ENCODE measurements around the gene HMGB1.
A peak's percentile ranks its signal among the peaks of the same experiment; 100 is the strongest.
"Not testable (repeated sequence)": the region's sequence is repeated elsewhere in the genome, so short reads cannot be mapped to it uniquely, and the experiment has no call there.

The HMGB1 gene

GRCh38 chr13:30453727-30454126 lies 12.0 kb downstream of the HMGB1 start:
- Histone ChIP-seq H3K27me3 (ENCODE audit: control insufficient read depth in 5 of 5, insufficient read depth in 4 of 5, low read length in 5 of 5) (no peaks in the 10 kb centered on the region), H3K9me3 (ENCODE audit: control insufficient read depth in 5 of 5, low read length in 5 of 5) (no peaks in the 10 kb centered on the region), H3K4me3 (ENCODE audit: low read depth in 1 of 5, low read length in 5 of 5) (no peak overlapping the region), H3K9ac (ENCODE audit: low read length in 5 of 5) (no peak overlapping the region), H3K27ac (ENCODE audit: low read depth, low read length) (no peak overlapping the region), H3K36me3 (ENCODE audit: control insufficient read depth in 5 of 5, insufficient read depth in 5 of 5, low read length in 5 of 5) (peaks cover 0 to 5% (median 0%) of the 10 kb centered on the region in 5 donors), H3K4me1 (ENCODE audit: control insufficient read depth in 5 of 5, insufficient read depth in 5 of 5, low read length in 5 of 5) (peaks cover 0 to 11% (median 6%) of the 10 kb centered on the region in 5 donors)

GRCh38 chr13:30451476-30451875 lies 14.3 kb downstream of the HMGB1 start:
- not testable (repeated sequence) for H3K27me3 ChIP-seq (ENCODE audit: control insufficient read depth in 5 of 5, insufficient read depth in 4 of 5, low read length in 5 of 5); H3K4me1 ChIP-seq (ENCODE audit: control insufficient read depth in 5 of 5, insufficient read depth in 5 of 5, low read length in 5 of 5); H3K27ac ChIP-seq (ENCODE audit: low read depth, low read length); H3K9ac ChIP-seq (ENCODE audit: low read length in 5 of 5); H3K36me3 ChIP-seq (ENCODE audit: control insufficient read depth in 5 of 5, insufficient read depth in 5 of 5, low read length in 5 of 5); H3K9me3 ChIP-seq (ENCODE audit: control insufficient read depth in 5 of 5, low read length in 5 of 5); H3K4me3 ChIP-seq (ENCODE audit: low read depth in 1 of 5, low read length in 5 of 5)

GRCh38 chr13:30450066-30450465 lies 15.7 kb downstream of the HMGB1 start:
- H3K9ac ChIP-seq (ENCODE audit: low read length in 5 of 5) = no peak overlapping the region
- H3K4me3 ChIP-seq (ENCODE audit: low read depth in 1 of 5, low read length in 5 of 5) = no peak overlapping the region
- H3K36me3 ChIP-seq (ENCODE audit: control insufficient read depth in 5 of 5, insufficient read depth in 5 of 5, low read length in 5 of 5) = no peaks in the 10 kb centered on the region
- no peak overlapping the region for H3K27ac ChIP-seq (ENCODE audit: low read depth, low read length)
- H3K27me3 ChIP-seq (ENCODE audit: control insufficient read depth in 5 of 5, insufficient read depth in 4 of 5, low read length in 5 of 5) = no peaks in the 10 kb centered on the region
- H3K4me1 ChIP-seq (ENCODE audit: control insufficient read depth in 5 of 5, insufficient read depth in 5 of 5, low read length in 5 of 5) = peaks cover 7 to 15% (median 14%) of the 10 kb centered on the region in 5 donors
- no peaks in the 10 kb centered on the region for H3K9me3 ChIP-seq (ENCODE audit: control insufficient read depth in 5 of 5, low read length in 5 of 5)

GRCh38 chr13:30448441-30448840 lies 17.3 kb downstream of the HMGB1 start:
- H3K4me3 ChIP-seq (ENCODE audit: low read depth in 1 of 5, low read length in 5 of 5) = no peak overlapping the region
- H3K9me3 ChIP-seq (ENCODE audit: control insufficient read depth in 5 of 5, low read length in 5 of 5) = no peaks in the 10 kb centered on the region
- H3K27ac ChIP-seq (ENCODE audit: low read depth, low read length) = no peak overlapping the region
- no peak overlapping the region for H3K9ac ChIP-seq (ENCODE audit: low read length in 5 of 5)
- H3K36me3 ChIP-seq (ENCODE audit: control insufficient read depth in 5 of 5, insufficient read depth in 5 of 5, low read length in 5 of 5) = no peaks in the 10 kb centered on the region
- H3K27me3 ChIP-seq (ENCODE audit: control insufficient read depth in 5 of 5, insufficient read depth in 4 of 5, low read length in 5 of 5) = no peaks in the 10 kb centered on the region
- peaks cover 7 to 16% (median 15%) of the 10 kb centered on the region in 5 donors for H3K4me1 ChIP-seq (ENCODE audit: control insufficient read depth in 5 of 5, insufficient read depth in 5 of 5, low read length in 5 of 5)

GRCh38 chr13:30446126-30446500 lies 19.6 kb downstream of the HMGB1 start:
- Histone ChIP-seq H3K27me3 (ENCODE audit: control insufficient read depth in 5 of 5, insufficient read depth in 4 of 5, low read length in 5 of 5) (no peaks in the 10 kb centered on the region), H3K9me3 (ENCODE audit: control insufficient read depth in 5 of 5, low read length in 5 of 5) (peaks cover 0 to 2% (median 0%) of the 10 kb centered on the region in 5 donors), H3K4me1 (ENCODE audit: control insufficient read depth in 5 of 5, insufficient read depth in 5 of 5, low read length in 5 of 5) (peaks cover 7 to 16% (median 15%) of the 10 kb centered on the region in 5 donors), H3K9ac (ENCODE audit: low read length in 5 of 5) (peak overlapping the region in 2 of 5 donors; percentile 18 to 68), H3K27ac (ENCODE audit: low read depth, low read length) (peak overlapping the region; percentile 63), H3K4me3 (ENCODE audit: low read depth in 1 of 5, low read length in 5 of 5) (peak overlapping the region; percentile 61 to 74 (median 70)), H3K36me3 (ENCODE audit: control insufficient read depth in 5 of 5, insufficient read depth in 5 of 5, low read length in 5 of 5) (no peaks in the 10 kb centered on the region)

GRCh38 chr13:30443957-30444404 lies 21.8 kb downstream of the HMGB1 start:
- H3K27me3 ChIP-seq (ENCODE audit: control insufficient read depth in 5 of 5, insufficient read depth in 4 of 5, low read length in 5 of 5) = no peaks in the 10 kb centered on the region
- no peak overlapping the region for H3K27ac ChIP-seq (ENCODE audit: low read depth, low read length)
- H3K36me3 ChIP-seq (ENCODE audit: control insufficient read depth in 5 of 5, insufficient read depth in 5 of 5, low read length in 5 of 5) = no peaks in the 10 kb centered on the region
- H3K9ac ChIP-seq (ENCODE audit: low read length in 5 of 5) = no peak overlapping the region
- peaks cover 0 to 2% (median 0%) of the 10 kb centered on the region in 5 donors for H3K9me3 ChIP-seq (ENCODE audit: control insufficient read depth in 5 of 5, low read length in 5 of 5)
- H3K4me3 ChIP-seq (ENCODE audit: low read depth in 1 of 5, low read length in 5 of 5) = no peak overlapping the region
- H3K4me1 ChIP-seq (ENCODE audit: control insufficient read depth in 5 of 5, insufficient read depth in 5 of 5, low read length in 5 of 5) = peaks cover 7 to 16% (median 15%) of the 10 kb centered on the region in 5 donors

- H3K9me3 ChIP-seq (ENCODE audit: control insufficient read depth in 5 of 5, low read length in 5 of 5); H3K36me3 ChIP-seq (ENCODE audit: control insufficient read depth in 5 of 5, insufficient read depth in 5 of 5, low read length in 5 of 5); H3K27ac ChIP-seq (ENCODE audit: low read depth, low read length); H3K27me3 ChIP-seq (ENCODE audit: control insufficient read depth in 5 of 5, insufficient read depth in 4 of 5, low read length in 5 of 5); H3K4me3 ChIP-seq (ENCODE audit: low read depth in 1 of 5, low read length in 5 of 5); H3K9ac ChIP-seq (ENCODE audit: low read length in 5 of 5): not testable (repeated sequence)
- H3K4me1 ChIP-seq (ENCODE audit: control insufficient read depth in 5 of 5, insufficient read depth in 5 of 5, low read length in 5 of 5) = peaks cover 7 to 16% (median 15%) of the 10 kb centered on the region in 5 donors
Observed at GRCh38 chr13:30443491-30443890, 22.2 kb downstream of the HMGB1 start.

- no peaks in the 10 kb centered on the region for H3K27me3 ChIP-seq (ENCODE audit: control insufficient read depth in 5 of 5, insufficient read depth in 4 of 5, low read length in 5 of 5)
- no peak overlapping the region for H3K9ac ChIP-seq (ENCODE audit: low read length in 5 of 5)
- H3K36me3 ChIP-seq (ENCODE audit: control insufficient read depth in 5 of 5, insufficient read depth in 5 of 5, low read length in 5 of 5) = no peaks in the 10 kb centered on the region
- H3K9me3 ChIP-seq (ENCODE audit: control insufficient read depth in 5 of 5, low read length in 5 of 5) = peaks cover 0 to 2% (median 0%) of the 10 kb centered on the region in 5 donors
- no peak overlapping the region for H3K4me3 ChIP-seq (ENCODE audit: low read depth in 1 of 5, low read length in 5 of 5)
- H3K27ac ChIP-seq (ENCODE audit: low read depth, low read length) = no peak overlapping the region
- peaks cover 7 to 16% (median 15%) of the 10 kb centered on the region in 5 donors for H3K4me1 ChIP-seq (ENCODE audit: control insufficient read depth in 5 of 5, insufficient read depth in 5 of 5, low read length in 5 of 5)
Observed at GRCh38 chr13:30442926-30443325, 22.8 kb downstream of the HMGB1 start.

- no peak overlapping the region for H3K27ac ChIP-seq (ENCODE audit: low read depth, low read length)
- no peak overlapping the region for H3K4me3 ChIP-seq (ENCODE audit: low read depth in 1 of 5, low read length in 5 of 5)
- peaks cover 6 to 15% (median 11%) of the 10 kb centered on the region in 5 donors for H3K4me1 ChIP-seq (ENCODE audit: control insufficient read depth in 5 of 5, insufficient read depth in 5 of 5, low read length in 5 of 5)
- H3K27me3 ChIP-seq (ENCODE audit: control insufficient read depth in 5 of 5, insufficient read depth in 4 of 5, low read length in 5 of 5) = no peaks in the 10 kb centered on the region
- H3K9me3 ChIP-seq (ENCODE audit: control insufficient read depth in 5 of 5, low read length in 5 of 5) = peaks cover 0 to 2% (median 0%) of the 10 kb centered on the region in 5 donors
- no peaks in the 10 kb centered on the region for H3K36me3 ChIP-seq (ENCODE audit: control insufficient read depth in 5 of 5, insufficient read depth in 5 of 5, low read length in 5 of 5)
- no peak overlapping the region for H3K9ac ChIP-seq (ENCODE audit: low read length in 5 of 5)
Observed at GRCh38 chr13:30440910-30441703, 24.6 kb downstream of the HMGB1 start.

- Histone ChIP-seq H3K9ac (ENCODE audit: low read length in 5 of 5) (no peak overlapping the region), H3K4me1 (ENCODE audit: control insufficient read depth in 5 of 5, insufficient read depth in 5 of 5, low read length in 5 of 5) (peaks cover 0 to 8% (median 4%) of the 10 kb centered on the region in 5 donors), H3K9me3 (ENCODE audit: control insufficient read depth in 5 of 5, low read length in 5 of 5) (peaks cover 0 to 2% (median 0%) of the 10 kb centered on the region in 5 donors), H3K27me3 (ENCODE audit: control insufficient read depth in 5 of 5, insufficient read depth in 4 of 5, low read length in 5 of 5) (no peaks in the 10 kb centered on the region), H3K36me3 (ENCODE audit: control insufficient read depth in 5 of 5, insufficient read depth in 5 of 5, low read length in 5 of 5) (no peaks in the 10 kb centered on the region), H3K27ac (ENCODE audit: low read depth, low read length) (no peak overlapping the region), H3K4me3 (ENCODE audit: low read depth in 1 of 5, low read length in 5 of 5) (no peak overlapping the region)
Observed at GRCh38 chr13:30438286-30438685, 27.4 kb downstream of the HMGB1 start.

All from subcutaneous abdominal adipose tissue (tissue), 5 donors.